GM12878 (cell line): Measurements from ENCODE around the gene CD276. TPM values are rescaled to one million over a fixed set of nuclear protein-coding genes. Genes with fewer than 3 reads are reported as not detected.

Source experiments
- ATAC-seq: fragments of 200-7000 bp; cut with Tn5 transposase; 3 replicates; pipeline ENCODE4 v1.9.1; 2020; ENCODE audit warnings: mild to moderate bottlenecking, moderate library complexity
- BruUV-seq: library from RNA; stranded (reverse); fragments of 400-500 nt; replicated peaks from 2 replicates; lab custom pipeline; 2021; lab: Mats Ljungman, UMichigan
- CTCF ChIA-PET: fragments of 300-600 bp; sonication (Branson Sonifier 250); formaldehyde crosslinking; extraction: SDS; loops from one replicate; lab custom pipeline; 2021; ENCODE audit warnings: inconsistent platforms; lab: Yijun Ruan, JAX
- POLR2A ChIA-PET: fragments of 350-600 bp; formaldehyde crosslinking; extraction: SDS; loops from one replicate; lab custom pipeline; 2021; ENCODE audit warnings: inconsistent platforms; lab: Charles Lee
- RAD21 ChIA-PET: fragments of 300-600 bp; sonication (Branson Sonifier 250); formaldehyde crosslinking; loops from one replicate; lab custom pipeline; 2023; ENCODE audit warnings: antibody characterized with exemption; ENCODE audit not compliant: unreplicated experiment; lab: Charles Lee
- SMC1A ChIA-PET: fragments of 300-600 bp; sonication (Branson Sonifier 250); formaldehyde crosslinking; loops from one replicate; lab custom pipeline; 2023; ENCODE audit not compliant: unreplicated experiment, uncharacterized antibody; lab: Charles Lee
- DNase-seq: peaks from one replicate; pipeline ENCODE4 v3.0.0-alpha.2; 2011; ENCODE audit warnings: low read depth, low spot score
- FAIRE-seq: peaks from 3 replicates; lab custom pipeline; 2011; peaks lifted over from hg19 to GRCh38; lab: Jason Lieb, UNC
- H2AFZ ChIP-seq: 2 replicates; pipeline ENCODE4 v1.6.0; 2011; ENCODE audit warnings: low read depth, low read length, control low read depth; ENCODE audit not compliant: control insufficient read depth
- H3K27ac ChIP-seq: 2 replicates; pipeline ENCODE4 v1.5.1; 2011; ENCODE audit warnings: control low read depth; ENCODE audit not compliant: control insufficient read depth, insufficient read depth
- H3K27me3 ChIP-seq, 2 experiments: replicated peaks in 1 of 2; 2 replicates each; pipeline versions ENCODE4 v1.6.0 to v1.6.1; 2011; ENCODE audit warnings: low read length in 1 of 2; ENCODE audit not compliant: control insufficient read depth in 2 of 2, insufficient read depth in 2 of 2
- H3K36me3 ChIP-seq, 2 experiments: 2 replicates each; pipeline ENCODE4 v1.5.1; 2011; ENCODE audit warnings: low read length in 1 of 2; ENCODE audit not compliant: control insufficient read depth in 2 of 2, insufficient read depth in 2 of 2
- H3K4me1 ChIP-seq: 2 replicates; pipeline ENCODE4 v1.6.1; 2011; ENCODE audit warnings: mild to moderate bottlenecking, low read length, moderate library complexity, mixed read lengths; ENCODE audit not compliant: control insufficient read depth, insufficient read depth
- H3K4me2 ChIP-seq: 2 replicates; pipeline ENCODE4 v1.6.0; 2011; ENCODE audit warnings: control low read depth; ENCODE audit not compliant: control insufficient read depth, insufficient read depth
- H3K4me3 ChIP-seq: fragments of 200-600 bp; sonication (generic); 2 replicates; pipeline ENCODE4 v1.5.1; 2016
- H3K79me2 ChIP-seq: 2 replicates; pipeline ENCODE4 v1.6.0; 2011; ENCODE audit warnings: low read length; ENCODE audit not compliant: control insufficient read depth, insufficient read depth
- H3K9ac ChIP-seq: 2 replicates; pipeline ENCODE4 v1.8.0; 2011; ENCODE audit warnings: low read length, control low read depth, mixed read lengths; ENCODE audit not compliant: control insufficient read depth, insufficient read depth
- H3K9me3 ChIP-seq: replicated peaks from 3 replicates; pipeline ENCODE4 v1.5.1; 2011; ENCODE audit warnings: mild to moderate bottlenecking, low read length; ENCODE audit not compliant: control insufficient read depth, insufficient read depth
- H4K20me1 ChIP-seq: 2 replicates; pipeline ENCODE4 v1.6.0; 2011; ENCODE audit not compliant: control insufficient read depth, insufficient read depth
- CBFB ChIP-seq: IDR thresholded peaks from 2 replicates; pipeline ENCODE4 v1.6.1; 2016; ENCODE audit warnings: antibody characterized with exemption, low read depth
- ZNF622 ChIP-seq: fragments of 450-650 bp; IDR thresholded peaks from 2 replicates; pipeline ENCODE4 v1.6.1; 2017; ENCODE audit warnings: mild to moderate bottlenecking, inconsistent platforms
- WGBS: methylation state at CpG from one replicate; pipeline ENCODE4 v1.1.6; 2016; ENCODE audit warnings: low lambda C conversion rate; ENCODE audit not compliant: insufficient replicate concordance, insufficient coverage; ENCODE audit errors: missing lambda C conversion rate; 5-methylcytosine and 5-hydroxymethylcytosine counted together
- in situ Hi-C: fragments of 300-500 bp; cut with MboI; formaldehyde crosslinking; loops from 9 replicates; pipeline ENCODE4 v1.14.3; 2018; ENCODE audit warnings: mixed read lengths
- intact Hi-C: fragments of 100-400 bp; cut with micrococcal nuclease; formaldehyde crosslinking; loops from one replicate; pipeline ENCODE4 v1.14.2; 2022; ENCODE audit not compliant: unreplicated experiment
- polyA plus RNA-seq, 11 experiments: library from polyadenylated mRNA; depleted of rRNA in 4 of 11; unstranded in 6 of 11; stranded (reverse) in 5 of 11; fragments of >200 nt; fragmentation: Nextera tagmentation in 4 of 11; fragmentation: Illumina TruSeq in 1 of 11; extraction: Ambion mirVana in 4 of 11; extraction: Trizol in 1 of 11; gene quantifications; 1 replicate in 1 of 11; 2 replicates in 10 of 11; pipeline versions ENCODE4 v1.2.1 to v1.2.3, GENCODE V29; 2011 to 2016; ENCODE audit warnings: inconsistent platforms in 2 of 11, missing spikeins in 2 of 11, low read depth in 1 of 11
- total RNA-seq, 4 experiments: library from RNA; depleted of rRNA in 3 of 4; stranded (reverse); fragments of >200 nt in 3 of 4; fragmentation: Illumina TruSeq in 1 of 4; extraction: Trizol in 1 of 4; gene quantifications; 2 replicates each; pipeline versions ENCODE4 v1.2.1 to v1.2.3, GENCODE V29; 2013 to 2021

CD276 gene
- total and polyA plus RNA-seq, 10 of the 15 experiments (the other 5 are each of a cell fraction or from before 2014, with no cell fraction given): 0.11 to 3.0 (median 1.2) TPM

DNA sequence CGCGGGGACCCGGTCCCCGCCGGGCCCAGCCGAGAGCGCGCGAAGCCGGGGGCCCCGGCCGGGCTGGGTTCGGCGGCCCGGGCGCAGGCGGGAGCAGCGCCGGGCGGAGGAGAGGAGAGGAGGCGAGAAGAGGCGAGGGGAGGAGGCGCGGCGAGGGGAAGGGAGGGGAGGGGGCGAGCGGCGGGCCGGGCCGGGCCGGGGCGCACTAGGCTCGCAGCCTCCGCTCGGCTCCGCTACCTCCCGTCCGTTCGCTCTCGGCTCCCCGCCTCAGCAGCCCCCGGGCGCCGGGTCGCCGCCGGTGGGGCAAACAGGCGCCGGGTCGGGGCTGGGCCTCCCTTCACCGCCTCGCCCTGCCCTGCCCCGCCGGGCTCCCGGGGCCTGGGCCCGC is 68.6 kb downstream of the CD276 start:
- TF ChIP-seq CBFB: no peak
- TF ChIP-seq, all 136 proteins: peak for 0
- Histone ChIP-seq H3K27me3 (peaks cover 4 to 7% of the 10 kb centered on the region in 2 experiments; a peak in 3 of 4 replicates), H3K36me3 (no peaks in the 10 kb centered on the region), H2AFZ (no peak overlapping the region), H3K27ac (no peak overlapping the region), H3K4me2 (no peak overlapping the region), H3K79me2 (no peaks in the 10 kb centered on the region), H3K4me1 (no peaks in the 10 kb centered on the region), H3K9me3 (no peaks in the 10 kb centered on the region), H4K20me1 (no peaks in the 10 kb centered on the region), H3K9ac (no peak overlapping the region), H3K4me3 (no peak overlapping the region)
- 0% methylated on average over 18 of the region's 56 CpGs for WGBS
- ChIA-PET SMC1A (no interaction called here), RAD21 (no interaction called here), CTCF (no interaction called here), POLR2A (no interaction called here)
- DNase-seq: no peak
- in situ Hi-C loops: no loop called here
- no peak for ATAC-seq
- intact Hi-C loops: no loop called here
- FAIRE-seq: no peak
- BruUV-seq: no TSS peak

DNA sequence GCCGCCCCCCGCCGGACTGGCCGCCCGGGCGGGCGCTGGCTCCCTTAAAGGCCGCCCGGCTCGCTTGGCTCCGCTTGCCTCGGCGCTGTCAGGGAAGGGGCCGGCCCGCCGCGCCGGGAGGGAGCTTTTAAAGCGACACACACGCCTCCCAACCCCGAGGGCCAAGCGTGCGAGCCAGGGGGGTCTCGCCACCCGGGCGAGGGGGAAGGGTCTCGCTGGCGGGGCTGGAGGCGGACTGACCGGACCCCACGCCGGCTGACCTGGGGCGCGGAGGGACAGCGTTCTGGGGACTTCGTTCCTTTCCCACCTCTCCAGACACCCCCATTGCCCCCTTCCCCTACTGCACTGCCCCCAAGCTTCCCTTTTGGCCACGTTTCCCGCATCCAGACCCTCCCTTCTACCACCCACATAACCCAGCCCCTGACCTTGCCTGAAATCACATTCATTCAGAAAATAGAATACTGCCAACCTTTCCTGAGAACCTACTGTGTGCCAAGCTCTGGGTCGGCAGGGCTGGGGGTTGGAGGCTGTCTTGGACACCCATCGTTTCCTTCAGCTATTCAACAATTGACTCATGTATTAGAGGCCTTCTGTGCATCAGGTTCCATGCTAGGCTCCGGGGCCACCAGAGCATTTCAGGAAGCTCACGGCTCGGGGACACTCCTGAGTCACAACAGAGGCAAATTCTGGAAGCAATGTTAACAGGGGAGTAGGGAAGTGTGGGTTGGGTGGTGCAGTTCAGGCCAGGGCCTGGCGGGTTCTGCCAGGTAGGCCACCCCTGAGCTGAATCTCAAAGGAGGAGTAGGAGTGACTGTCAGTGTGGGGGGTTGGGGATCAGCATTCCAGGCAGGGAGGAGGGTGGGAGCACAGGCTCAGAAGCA is 69.3 kb downstream of the CD276 start, which contains the start of gene INSYN1:
INSYN1 (minus strand) TSS at position 102 of the 881 bp plus-strand sequence. CDS start 2,221 bp downstream, outside the sequence.
- Histone ChIP-seq H3K4me1 (no peaks in the 10 kb centered on the region), H3K4me2 (no peak within 1 kb of the TSS), H3K4me3 (no peak within 1 kb of the TSS), H3K27ac (no peak within 1 kb of the TSS), H3K27me3 (peaks cover 5 to 7% of the 10 kb centered on the region in 2 experiments; a peak in 3 of 4 replicates), H3K9me3 (no peaks in the 10 kb centered on the region), H3K79me2 (no peaks in the 10 kb centered on the region), H3K9ac (no peak within 1 kb of the TSS), H2AFZ (no peak within 1 kb of the TSS)
- no TSS peak for BruUV-seq
- ATAC-seq: no peak
- SMC1A ChIA-PET: no interaction called here
- no peak for FAIRE-seq
- TF ChIP-seq ZNF622: no peak
- TF ChIP-seq, all 136 proteins: peak for 0
- intact Hi-C loops (no loop called here), in situ Hi-C loops (no loop called here)
- ChIA-PET CTCF (no interaction called here), POLR2A (no interaction called here), RAD21 (interaction anchor here (0.7 kb wide), 1 partner anchor 18 kb away, joined by 3 read pairs; no protein-coding TSS in a partner anchor)
- Histone ChIP-seq H3K36me3 (no peaks in the 10 kb centered on the region), H4K20me1 (no peaks in the 10 kb centered on the region)
- no peak for DNase-seq
- WGBS: 25% methylated on average over 22 of the region's 44 CpGs
